Measurements from ENCODE around the gene SYCP1. TPM values are rescaled to one million over a fixed set of nuclear protein-coding genes. Genes with fewer than 3 reads are reported as not detected.
"Not testable (repeated sequence)": the region's sequence is repeated elsewhere in the genome, so short reads cannot be mapped to it uniquely, and the experiment has no call there.

The SYCP1 gene
- total RNA-seq, 1 experiment from 2014 or later: not detected

DNA sequence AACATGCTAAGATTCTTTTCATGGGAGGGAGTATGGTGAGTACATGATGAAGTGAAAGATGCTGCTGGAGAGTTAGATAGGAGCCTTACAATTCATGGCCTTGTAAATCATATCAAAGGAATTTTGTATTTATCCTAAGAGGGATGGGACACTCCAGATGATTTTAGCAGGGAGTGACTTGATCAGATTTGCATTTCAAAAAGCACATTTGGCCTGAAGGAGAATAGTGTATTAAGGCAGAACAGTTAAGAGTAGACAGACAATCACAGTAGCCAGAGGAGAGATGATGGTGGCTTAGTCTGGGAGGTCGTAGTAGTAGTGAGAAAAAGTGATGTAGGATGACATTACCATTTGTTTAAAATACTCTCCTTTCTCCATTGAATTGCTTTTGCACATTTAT, 48.8 kb downstream of the SYCP1 start:
- no peak overlapping the region for H3T11ph ChIP-seq (ENCODE audit: low read length)
- no peak overlapping the region for H2BK20ac ChIP-seq (ENCODE audit: low read depth, low read length, poor library complexity, severe bottlenecking)
- H3K27ac Mint-ChIP-seq: no peak overlapping the region
- H3K27ac ChIP-seq (ENCODE audit: insufficient read length, low read depth, low read length): no peak overlapping the region
- no peak overlapping the region for H3K23ac ChIP-seq (ENCODE audit: insufficient read length, low read depth, low read length)
- no peaks in the 10 kb centered on the region for H4K20me1 ChIP-seq (ENCODE audit: control insufficient read depth, insufficient read depth, insufficient read length)
- no peak overlapping the region for H4K91ac ChIP-seq (ENCODE audit: insufficient read length, low read depth, low read length)
- no peak overlapping the region for H2AFZ ChIP-seq (ENCODE audit: low read length)
- H3K4me1 ChIP-seq (ENCODE audit: insufficient read depth, low read length): no peaks in the 10 kb centered on the region; the same call in 1 of the 2 replicates
- TF ChIP-seq, protein P1, sequence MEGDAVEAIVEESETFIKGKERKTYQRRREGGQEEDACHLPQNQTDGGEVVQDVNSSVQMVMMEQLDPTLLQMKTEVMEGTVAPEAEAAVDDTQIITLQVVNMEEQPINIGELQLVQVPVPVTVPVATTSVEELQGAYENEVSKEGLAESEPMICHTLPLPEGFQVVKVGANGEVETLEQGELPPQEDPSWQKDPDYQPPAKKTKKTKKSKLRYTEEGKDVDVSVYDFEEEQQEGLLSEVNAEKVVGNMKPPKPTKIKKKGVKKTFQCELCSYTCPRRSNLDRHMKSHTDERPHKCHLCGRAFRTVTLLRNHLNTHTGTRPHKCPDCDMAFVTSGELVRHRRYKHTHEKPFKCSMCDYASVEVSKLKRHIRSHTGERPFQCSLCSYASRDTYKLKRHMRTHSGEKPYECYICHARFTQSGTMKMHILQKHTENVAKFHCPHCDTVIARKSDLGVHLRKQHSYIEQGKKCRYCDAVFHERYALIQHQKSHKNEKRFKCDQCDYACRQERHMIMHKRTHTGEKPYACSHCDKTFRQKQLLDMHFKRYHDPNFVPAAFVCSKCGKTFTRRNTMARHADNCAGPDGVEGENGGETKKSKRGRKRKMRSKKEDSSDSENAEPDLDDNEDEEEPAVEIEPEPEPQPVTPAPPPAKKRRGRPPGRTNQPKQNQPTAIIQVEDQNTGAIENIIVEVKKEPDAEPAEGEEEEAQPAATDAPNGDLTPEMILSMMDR (conservative IDR thresholded peaks at IDR 0.05): no peak
- H3K4ac ChIP-seq (ENCODE audit: low read depth, low read length): no peak overlapping the region
- no peak overlapping the region for H2BK12ac ChIP-seq (ENCODE audit: insufficient read length, low read depth, low read length)
- H3K9me3 Mint-ChIP-seq: peaks cover 11 to 15% of the 10 kb centered on the region in 2 experiments
- H3K27me3 ChIP-seq (ENCODE audit: insufficient read depth, low read length): no peaks in the 10 kb centered on the region
- WGBS (ENCODE audit: extremely low coverage, insufficient read length, low lambda C conversion rate): no CpG with 5 or more reads among the region's 1 CpG
- H2BK120ac ChIP-seq (ENCODE audit: low read depth, low read length, poor library complexity, severe bottlenecking): no peak overlapping the region
- H3K23me2 ChIP-seq (ENCODE audit: insufficient read length, low read depth, low read length, poor library complexity, severe bottlenecking): no peaks in the 10 kb centered on the region
- no peak for DNase-seq
- peaks cover 21% of the 10 kb centered on the region in 2 experiments for H3K4me1 Mint-ChIP-seq
- no peak overlapping the region for H3K18ac ChIP-seq (ENCODE audit: insufficient read length, low read depth, low read length)
- H3K9ac ChIP-seq (ENCODE audit: extremely low read depth, insufficient read length, low read length): no peak overlapping the region
- H3K4me3 Mint-ChIP-seq: no peak overlapping the region
- H3K36me3 Mint-ChIP-seq (ENCODE audit: insufficient read depth in 1 of 3, low read depth in 3 of 3): peaks cover 2 to 16% (median 6%) of the 10 kb centered on the region in 3 experiments; a peak in 6 of 7 replicates
- H3K79me2 ChIP-seq (ENCODE audit: insufficient read depth, low read length): no peaks in the 10 kb centered on the region
- H3K27me3 Mint-ChIP-seq (ENCODE audit: low read depth): no peaks in the 10 kb centered on the region
- H3K9me3 ChIP-seq (ENCODE audit: control insufficient read depth, low read depth, low read length): no peaks in the 10 kb centered on the region
- H2BK5ac ChIP-seq (ENCODE audit: insufficient read length, low read length): no peak overlapping the region
- no peak overlapping the region for H4K5ac ChIP-seq (ENCODE audit: insufficient read length, low read depth, low read length)
- no peaks in the 10 kb centered on the region for H3K79me1 ChIP-seq (ENCODE audit: insufficient read depth, low read depth, low read length, poor library complexity, severe bottlenecking)
- no peak overlapping the region for H3K4me2 ChIP-seq (ENCODE audit: insufficient read depth, insufficient read length, low read length)
- no peak overlapping the region for H3K56ac ChIP-seq (ENCODE audit: insufficient read length, low read depth, low read length)
- no peak overlapping the region for H3K14ac ChIP-seq (ENCODE audit: insufficient read depth, low read length)
- H4K8ac ChIP-seq (replicated peaks; ENCODE audit: insufficient read length, low read depth, low read length): no peak overlapping the region
- H2AK5ac ChIP-seq (ENCODE audit: insufficient read length, low read length): no peak overlapping the region
- H2BK15ac ChIP-seq (ENCODE audit: low read depth, low read length): no peak overlapping the region

DNA sequence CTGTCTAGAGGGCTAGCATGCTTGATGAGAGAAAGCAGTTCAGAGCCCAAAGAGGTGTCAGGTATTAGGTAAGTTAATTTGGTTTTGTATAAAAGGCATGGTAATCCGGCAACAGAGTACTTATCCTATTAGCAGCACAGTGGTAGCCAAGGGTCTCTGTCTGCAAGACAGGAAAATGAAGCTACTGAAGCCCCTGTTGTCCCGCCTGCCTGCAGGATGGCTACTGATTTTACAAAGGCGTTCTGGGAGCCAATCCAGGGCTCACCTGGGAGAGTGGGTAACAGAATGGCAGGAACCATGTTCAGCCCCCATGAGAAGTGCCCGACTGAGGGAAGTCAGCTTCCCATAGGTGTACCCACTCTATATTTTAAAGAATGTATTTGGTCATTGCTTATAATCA, 61.1 kb downstream of the SYCP1 start:
- not testable (repeated sequence) for H3K79me1 ChIP-seq (ENCODE audit: insufficient read depth, low read depth, low read length, poor library complexity, severe bottlenecking); H3K9me3 Mint-ChIP-seq; H3K27me3 ChIP-seq (ENCODE audit: insufficient read depth, low read length); H3K23ac ChIP-seq (ENCODE audit: insufficient read length, low read depth, low read length); H3K4me2 ChIP-seq (ENCODE audit: insufficient read depth, insufficient read length, low read length); H2BK5ac ChIP-seq (ENCODE audit: insufficient read length, low read length); H3K27ac ChIP-seq (ENCODE audit: insufficient read length, low read depth, low read length); H4K91ac ChIP-seq (ENCODE audit: insufficient read length, low read depth, low read length); H3K18ac ChIP-seq (ENCODE audit: insufficient read length, low read depth, low read length); H3K4me1 ChIP-seq (ENCODE audit: insufficient read depth, low read length); H2AK5ac ChIP-seq (ENCODE audit: insufficient read length, low read length); H3K36me3 Mint-ChIP-seq (ENCODE audit: insufficient read depth in 1 of 3, low read depth in 3 of 3); DNase-seq; H4K8ac ChIP-seq (replicated peaks; ENCODE audit: insufficient read length, low read depth, low read length); H3K4me3 Mint-ChIP-seq; H3K14ac ChIP-seq (ENCODE audit: insufficient read depth, low read length); H3T11ph ChIP-seq (ENCODE audit: low read length); H3K4ac ChIP-seq (ENCODE audit: low read depth, low read length); H4K5ac ChIP-seq (ENCODE audit: insufficient read length, low read depth, low read length); H2BK20ac ChIP-seq (ENCODE audit: low read depth, low read length, poor library complexity, severe bottlenecking); H2AFZ ChIP-seq (ENCODE audit: low read length); H3K27ac Mint-ChIP-seq; H3K79me2 ChIP-seq (ENCODE audit: insufficient read depth, low read length); H2BK120ac ChIP-seq (ENCODE audit: low read depth, low read length, poor library complexity, severe bottlenecking); H3K9me3 ChIP-seq (ENCODE audit: control insufficient read depth, low read depth, low read length); H3K23me2 ChIP-seq (ENCODE audit: insufficient read length, low read depth, low read length, poor library complexity, severe bottlenecking); H3K56ac ChIP-seq (ENCODE audit: insufficient read length, low read depth, low read length); H2BK12ac ChIP-seq (ENCODE audit: insufficient read length, low read depth, low read length); H2BK15ac ChIP-seq (ENCODE audit: low read depth, low read length); H3K9ac ChIP-seq (ENCODE audit: extremely low read depth, insufficient read length, low read length); H4K20me1 ChIP-seq (ENCODE audit: control insufficient read depth, insufficient read depth, insufficient read length)
- Mint-ChIP-seq H3K27me3 (ENCODE audit: low read depth) (peaks cover 10% of the 10 kb centered on the region), H3K4me1 (peaks cover 10 to 11% of the 10 kb centered on the region in 2 experiments)
- WGBS (ENCODE audit: extremely low coverage, insufficient read length, low lambda C conversion rate): no CpG with 5 or more reads among the region's 4 CpGs

Data from H9 (cell line).